IMR-90 (cell line): ENCODE measurements around the gene FNBP1L. TPM values are rescaled to one million over a fixed set of nuclear protein-coding genes. Genes with fewer than 3 reads are reported as not detected.

Experiments
- ATAC-seq: fragments of 200-7000 bp; cut with Tn5 transposase; 2 replicates; pipeline ENCODE4 v1.9.1; 2020; ENCODE audit warnings: low read depth, mild to moderate bottlenecking, moderate library complexity
- BruUV-seq: library from RNA; stranded (reverse); fragments of 400-500 nt; replicated peaks from 2 replicates; lab custom pipeline; 2021; lab: Mats Ljungman, UMichigan
- CTCF ChIA-PET: fragments of 300-600 bp; formaldehyde crosslinking; extraction: SDS; loops from one replicate; lab custom pipeline; 2021; ENCODE audit warnings: antibody characterized with exemption; lab: Yijun Ruan, JAX
- POLR2A ChIA-PET: fragments of 300-600 bp; sonication (Branson Sonifier 250); formaldehyde crosslinking; loops from one replicate; lab custom pipeline; 2022; ENCODE audit warnings: antibody characterized with exemption; ENCODE audit not compliant: unreplicated experiment; lab: Charles Lee
- DNase-seq: peaks from one replicate; pipeline ENCODE4 v3.0.0; 2013
- H2AFZ ChIP-seq: replicated peaks from 2 replicates; pipeline ENCODE3; 2013; ENCODE audit warnings: low read length, mild to moderate bottlenecking; ENCODE audit not compliant: poor library complexity
- H2AK5ac ChIP-seq: 2 replicates; pipeline ENCODE4 v1.6.1; 2013; ENCODE audit warnings: low read depth, low read length, inconsistent platforms
- H2AK9ac ChIP-seq: replicated peaks from 2 replicates; pipeline ENCODE3; 2013; ENCODE audit warnings: mild to moderate bottlenecking, low read depth, low read length, moderate library complexity; ENCODE audit not compliant: poor library complexity
- H2BK120ac ChIP-seq: 2 replicates; pipeline ENCODE4 v1.6.1; 2013; ENCODE audit warnings: low read depth, low read length, inconsistent platforms
- H2BK15ac ChIP-seq: 3 replicates; pipeline ENCODE4 v1.6.1; 2013; ENCODE audit warnings: low read depth, low read length, inconsistent platforms
- H2BK20ac ChIP-seq: 2 replicates; pipeline ENCODE4 v1.6.1; 2013; ENCODE audit warnings: low read depth, mild to moderate bottlenecking, inconsistent platforms, low read length, moderate library complexity
- H2BK5ac ChIP-seq: 2 replicates; pipeline ENCODE4 v1.6.1; 2013; ENCODE audit warnings: mild to moderate bottlenecking, low read depth, low read length, inconsistent platforms; ENCODE audit not compliant: poor library complexity, severe bottlenecking
- H3K14ac ChIP-seq: replicated peaks from 2 replicates; pipeline ENCODE4 v1.6.1; 2013; ENCODE audit warnings: low read depth, low read length, inconsistent platforms
- H3K18ac ChIP-seq: 2 replicates; pipeline ENCODE4 v1.6.1; 2013; ENCODE audit warnings: low read depth, low read length, control low read depth
- H3K23ac ChIP-seq: 2 replicates; pipeline ENCODE4 v1.6.1; 2013; ENCODE audit warnings: low read depth, low read length, inconsistent platforms
- H3K27ac ChIP-seq: 2 replicates; pipeline ENCODE4 v1.5.1; 2013; ENCODE audit warnings: mild to moderate bottlenecking, control low read depth, low read length; ENCODE audit not compliant: insufficient read depth
- H3K27me3 ChIP-seq: 2 replicates; pipeline ENCODE4 v1.6.1; 2013; ENCODE audit warnings: low read length; ENCODE audit not compliant: control insufficient read depth, insufficient read depth
- H3K36me3 ChIP-seq: 2 replicates; pipeline ENCODE4 v1.6.1; 2013; ENCODE audit warnings: low read length, mixed read lengths; ENCODE audit not compliant: control insufficient read depth, insufficient read depth
- H3K4ac ChIP-seq: 2 replicates; pipeline ENCODE4 v1.6.1; 2013; ENCODE audit warnings: low read depth, low read length, inconsistent platforms
- H3K4me1 ChIP-seq: 2 replicates; pipeline ENCODE4 v1.6.1; 2013; ENCODE audit warnings: low read length, mixed read lengths; ENCODE audit not compliant: control insufficient read depth, insufficient read depth
- H3K4me2 ChIP-seq: 2 replicates; pipeline ENCODE4 v1.6.1; 2013; ENCODE audit warnings: low read depth, mild to moderate bottlenecking, control low read depth, low read length, moderate library complexity
- H3K4me3 ChIP-seq: 2 replicates; pipeline ENCODE4 v1.5.1; 2013; ENCODE audit warnings: low read depth, mild to moderate bottlenecking, control low read depth, low read length, moderate library complexity; ENCODE audit not compliant: insufficient read depth
- H3K56ac ChIP-seq: 2 replicates; pipeline ENCODE4 v1.6.1; 2013; ENCODE audit warnings: low read length, inconsistent platforms; ENCODE audit not compliant: insufficient read depth; ENCODE audit errors: extremely low read depth
- H3K79me1 ChIP-seq, 2 experiments: 2 replicates each; pipeline ENCODE4 v1.6.1; 2013; ENCODE audit warnings: low read length in 2 of 2, inconsistent platforms in 1 of 2, low read depth in 1 of 2
- H3K9ac ChIP-seq: 2 replicates; pipeline ENCODE4 v1.6.1; 2013; ENCODE audit warnings: low read depth, low read length, control low read depth
- H3K9me1 ChIP-seq: 2 replicates; pipeline ENCODE4 v1.6.1; 2013; ENCODE audit warnings: low read length, inconsistent platforms; ENCODE audit not compliant: insufficient read depth
- H3K9me3 ChIP-seq: 2 replicates; pipeline ENCODE4 v1.6.1; 2013; ENCODE audit warnings: low read length; ENCODE audit not compliant: control insufficient read depth, insufficient read depth
- H4K20me1 ChIP-seq: 2 replicates; pipeline ENCODE4 v1.6.1; 2013; ENCODE audit warnings: low read length, inconsistent platforms; ENCODE audit not compliant: insufficient read depth
- H4K5ac ChIP-seq: 2 replicates; pipeline ENCODE4 v1.6.1; 2013; ENCODE audit warnings: mild to moderate bottlenecking, low read depth, low read length, control low read depth
- H4K8ac ChIP-seq, 2 experiments: 2 replicates each; pipeline ENCODE4 v1.6.1; 2013; ENCODE audit warnings: low read depth in 2 of 2, low read length in 2 of 2, control low read depth in 1 of 2, inconsistent platforms in 1 of 2
- H4K91ac ChIP-seq: 2 replicates; pipeline ENCODE4 v1.6.1; 2013; ENCODE audit warnings: low read depth, low read length, inconsistent platforms; ENCODE audit not compliant: insufficient read depth
- FOS ChIP-seq: fragments of 150-350 bp; IDR thresholded peaks from 2 replicates; pipeline ENCODE4 v1.6.1; 2016; ENCODE audit warnings: low read depth, low read length
- MAZ ChIP-seq: IDR thresholded peaks from 2 replicates; pipeline ENCODE4 v1.6.1; 2012; ENCODE audit warnings: low read depth, mild to moderate bottlenecking, low read length, improper control_type of control experiment, moderate library complexity, borderline replicate concordance
- POLR2A ChIP-seq: IDR thresholded peaks from 2 replicates; pipeline ENCODE4 v1.6.1; 2012; ENCODE audit warnings: mild to moderate bottlenecking, low read depth, low read length
- WGBS, 2 experiments: methylation state at CpG; one replicate each; pipeline versions ENCODE4 v1.1.5 to v1.1.7; 2013; ENCODE audit warnings: missing lambda C conversion rate in 2 of 2; ENCODE audit not compliant: insufficient read length in 1 of 2; ENCODE audit errors: extremely low coverage in 2 of 2; 5-methylcytosine and 5-hydroxymethylcytosine counted together
- dilution Hi-C: fragments of 300-500 bp; cut with HindIII; formaldehyde crosslinking; loops from one replicate; pipeline ENCODE4 v1.14.3; 2018; ENCODE audit warnings: low sequenced_read_pairs; ENCODE audit not compliant: unreplicated experiment
- in situ Hi-C: fragments of 300-500 bp; cut with MboI; formaldehyde crosslinking; loops from 3 replicates; pipeline ENCODE4 v1.14.3; 2019; ENCODE audit warnings: low sequenced_read_pairs, inconsistent platforms, mixed read lengths
- intact Hi-C: fragments of 100-400 bp; cut with micrococcal nuclease; formaldehyde crosslinking; loops from 2 replicates; pipeline ENCODE4 v1.10.0; 2022
- polyA plus RNA-seq, 3 experiments: library from polyadenylated mRNA; depleted of rRNA; stranded (reverse); fragments of >200 nt; gene quantifications; 2 replicates each; pipeline ENCODE4 v1.2.3, GENCODE V29; 2012; ENCODE audit warnings: low replicate concordance in 1 of 3
- total RNA-seq: library from RNA; depleted of rRNA; stranded (reverse); fragments of >200 nt; gene quantifications from 2 replicates; pipeline ENCODE4 v1.2.3, GENCODE V29; 2012

Gene FNBP1L
- total and polyA plus RNA-seq, 2 of the 4 experiments (the other 2 are of a cell fraction): 9.3 to 15.2 TPM

DNA sequence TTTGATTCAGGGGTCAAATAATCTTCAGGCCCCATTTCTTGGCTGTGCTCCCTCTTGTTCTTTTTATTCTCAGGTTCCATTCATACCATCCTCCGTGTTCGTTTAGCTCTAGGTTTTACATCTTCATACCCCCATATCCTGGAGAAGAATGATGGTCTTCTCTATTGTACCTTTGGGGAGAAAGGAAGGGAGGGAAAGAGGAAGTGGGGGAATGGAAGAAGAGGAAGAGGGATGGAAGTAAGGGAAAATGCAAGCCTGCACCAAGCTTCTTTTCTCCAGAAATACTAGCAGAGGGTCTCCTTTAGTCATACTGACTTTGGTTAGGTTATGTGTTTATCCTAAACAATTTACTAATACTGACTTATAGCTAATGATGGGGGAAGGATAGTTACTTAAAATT, 52.4 kb downstream of the FNBP1L start:
- ATAC-seq: no peak
- Histone ChIP-seq H3K79me1 (peaks cover 10 to 14% of the 10 kb centered on the region in 2 experiments; a peak in 2 of 4 replicates), H4K8ac (no peak overlapping the region), H3K4me3 (no peak overlapping the region), H2BK20ac (no peak overlapping the region), H3K36me3 (no peaks in the 10 kb centered on the region), H2AK5ac (no peak overlapping the region), H2AK9ac (no peak overlapping the region), H4K5ac (no peak overlapping the region), H3K27ac (no peak overlapping the region), H3K4ac (no peak overlapping the region), H4K91ac (no peak overlapping the region), H3K4me1 (no peaks in the 10 kb centered on the region), H3K27me3 (no peaks in the 10 kb centered on the region), H2AFZ (no peak overlapping the region), H3K18ac (no peak overlapping the region), H3K9me1 (no peaks in the 10 kb centered on the region), H4K20me1 (no peaks in the 10 kb centered on the region; the same call in 1 of the 2 replicates), H2BK15ac (no peak overlapping the region), H3K9me3 (no peaks in the 10 kb centered on the region), H3K56ac (no peak overlapping the region), H3K23ac (no peak overlapping the region), H2BK5ac (no peak overlapping the region), H2BK120ac (no peak overlapping the region), H3K9ac (no peak overlapping the region), H3K4me2 (no peak overlapping the region), H3K14ac (no peak overlapping the region)
- TF ChIP-seq MAZ (no peak), FOS (no peak), POLR2A (no peak)
- no CpG with 5 or more reads among the region's 2 CpGs for WGBS, 2 experiments
- no TSS peak for BruUV-seq
- POLR2A ChIA-PET: no interaction called here
- intact Hi-C loops (no loop called here), dilution Hi-C loops (no loop called here), in situ Hi-C loops (no loop called here)
- no peak for DNase-seq
- CTCF ChIA-PET: no interaction called here
